Progenitor cell of endocrine pancreas (in vitro differentiated cells): ENCODE results near the gene UBR7. TPM values are rescaled to one million over a fixed set of nuclear protein-coding genes. Genes with fewer than 3 reads are reported as not detected.

Experiments
- DNase-seq: peaks from one replicate; pipeline ENCODE4 v3.0.0; 2021; ENCODE audit warnings: low spot score; ENCODE audit not compliant: unreplicated experiment
- H3K27ac Mint-ChIP-seq: 2 replicates; pipeline ENCODE4 v1.8.0; 2021; ENCODE audit warnings: mild to moderate bottlenecking, moderate library complexity, mixed read lengths
- H3K27me3 Mint-ChIP-seq: 2 replicates; pipeline ENCODE4 v1.8.0; 2021; ENCODE audit warnings: mixed read lengths
- H3K36me3 Mint-ChIP-seq: 2 replicates; pipeline ENCODE4 v1.8.0; 2022; ENCODE audit warnings: mixed read lengths; ENCODE audit not compliant: insufficient read depth
- H3K4me1 Mint-ChIP-seq: 2 replicates; pipeline ENCODE4 v1.8.0; 2021; ENCODE audit warnings: low read depth, mixed read lengths
- H3K4me3 Mint-ChIP-seq: 2 replicates; pipeline ENCODE4 v1.8.0; 2021; ENCODE audit warnings: low read depth, mild to moderate bottlenecking, moderate library complexity, mixed read lengths
- H3K9me3 Mint-ChIP-seq: 2 replicates; pipeline ENCODE4 v1.8.0; 2021; ENCODE audit warnings: low read depth, mixed read lengths
- total RNA-seq: library from RNA; stranded (reverse); gene quantifications from 2 replicates; pipeline ENCODE4 v1.2.1, GENCODE V29; 2021
- TF ChIP-seq, protein P1 (sequence below): fragments of 200-600 bp; sonication (generic); IDR thresholded peaks from one replicate; pipeline ENCODE4 v1.5.0; 2021; ENCODE audit warnings: antibody characterized with exemption, mild to moderate bottlenecking; ENCODE audit not compliant: unreplicated experiment

UBR7 gene
- total RNA-seq, 1 donor from 2014 or later: 17.2 TPM

DNA sequence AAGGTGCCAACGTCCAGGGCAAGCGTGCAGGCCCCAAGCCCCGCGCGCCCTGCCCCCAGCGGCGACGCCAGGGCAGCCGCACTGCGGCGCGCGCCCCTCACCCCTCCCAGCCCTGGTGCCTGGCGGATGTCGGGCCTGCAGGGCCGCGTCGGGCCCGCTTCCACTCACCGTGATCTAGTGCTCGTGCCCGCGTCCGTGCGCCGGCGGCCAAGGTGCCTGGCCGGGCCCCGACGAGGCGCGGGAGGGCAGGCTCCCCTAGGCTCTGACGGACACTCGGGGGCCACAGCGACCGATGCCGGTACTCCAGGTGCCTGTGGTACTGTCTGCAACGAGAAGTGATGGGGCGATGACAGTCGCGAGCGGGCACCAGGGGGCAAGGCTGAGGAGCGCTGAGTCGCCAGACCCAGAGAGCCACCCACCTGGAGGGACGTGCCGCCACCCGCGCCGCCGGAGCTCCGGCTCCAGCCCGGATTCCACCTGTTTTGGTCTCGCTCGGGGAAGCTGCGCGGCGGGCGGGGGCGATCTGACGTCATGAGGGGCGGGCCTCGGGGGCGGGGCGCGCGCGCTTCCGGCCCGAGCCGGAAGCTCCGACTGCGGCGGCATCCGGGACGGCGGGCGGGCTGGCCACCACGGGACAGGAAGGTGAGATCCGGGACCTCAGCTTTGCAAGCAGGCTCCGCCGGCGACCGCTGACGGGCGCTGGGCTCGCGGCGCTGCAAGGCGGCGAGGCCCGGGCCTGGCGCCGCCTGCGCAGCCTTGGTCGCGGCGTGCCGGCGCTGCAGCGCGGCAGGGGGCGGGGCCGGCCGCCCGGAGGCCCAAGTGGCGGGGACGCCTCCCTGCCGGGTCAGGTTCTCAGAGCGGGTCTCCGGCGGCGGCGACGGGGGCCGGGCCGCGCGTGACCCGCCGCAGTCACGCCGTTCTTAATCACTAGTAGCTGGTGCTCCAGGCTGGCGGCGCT, 22.4 kb upstream of the UBR7 start, which contains the start of the genes LYSET and MOAP1:
LYSET (plus strand) TSS at position 927 of the 958 bp plus-strand sequence. CDS start 89 bp downstream, outside the sequence.
MOAP1 (minus strand) TSS at position 507 of the 958 bp plus-strand sequence. CDS start 655 bp downstream, outside the sequence.
- peak within 1 kb of the TSS; percentile 97 for H3K4me3 Mint-ChIP-seq
- H3K27me3 Mint-ChIP-seq: no peaks in the 10 kb centered on the region

DNA sequence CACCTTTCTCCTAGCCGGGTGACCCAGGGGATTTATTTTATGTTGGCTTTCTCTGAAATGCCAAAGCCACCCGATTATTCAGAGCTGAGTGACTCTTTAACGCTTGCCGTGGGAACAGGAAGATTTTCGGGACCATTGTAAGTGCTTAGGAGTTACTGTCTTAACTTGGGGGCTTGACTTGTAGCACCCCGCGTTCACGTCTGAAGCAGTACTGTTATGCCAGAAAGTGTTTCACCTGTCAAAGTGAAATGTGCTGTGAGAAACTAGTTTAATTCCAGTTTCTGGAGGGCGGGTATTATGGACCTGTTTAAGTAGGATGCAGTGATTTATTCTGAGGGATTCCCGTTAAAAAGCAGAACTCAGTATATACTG, 21.7 kb upstream of the UBR7 start:
- Mint-ChIP-seq H3K27ac (peak overlapping the region; percentile 96), H3K4me3 (peak overlapping the region; percentile 97), H3K9me3 (no peaks in the 10 kb centered on the region), H3K36me3 (peaks cover 4% of the 10 kb centered on the region), H3K4me1 (peaks cover 16% of the 10 kb centered on the region), H3K27me3 (no peaks in the 10 kb centered on the region)
- no peak for DNase-seq
- TF ChIP-seq, protein P1, sequence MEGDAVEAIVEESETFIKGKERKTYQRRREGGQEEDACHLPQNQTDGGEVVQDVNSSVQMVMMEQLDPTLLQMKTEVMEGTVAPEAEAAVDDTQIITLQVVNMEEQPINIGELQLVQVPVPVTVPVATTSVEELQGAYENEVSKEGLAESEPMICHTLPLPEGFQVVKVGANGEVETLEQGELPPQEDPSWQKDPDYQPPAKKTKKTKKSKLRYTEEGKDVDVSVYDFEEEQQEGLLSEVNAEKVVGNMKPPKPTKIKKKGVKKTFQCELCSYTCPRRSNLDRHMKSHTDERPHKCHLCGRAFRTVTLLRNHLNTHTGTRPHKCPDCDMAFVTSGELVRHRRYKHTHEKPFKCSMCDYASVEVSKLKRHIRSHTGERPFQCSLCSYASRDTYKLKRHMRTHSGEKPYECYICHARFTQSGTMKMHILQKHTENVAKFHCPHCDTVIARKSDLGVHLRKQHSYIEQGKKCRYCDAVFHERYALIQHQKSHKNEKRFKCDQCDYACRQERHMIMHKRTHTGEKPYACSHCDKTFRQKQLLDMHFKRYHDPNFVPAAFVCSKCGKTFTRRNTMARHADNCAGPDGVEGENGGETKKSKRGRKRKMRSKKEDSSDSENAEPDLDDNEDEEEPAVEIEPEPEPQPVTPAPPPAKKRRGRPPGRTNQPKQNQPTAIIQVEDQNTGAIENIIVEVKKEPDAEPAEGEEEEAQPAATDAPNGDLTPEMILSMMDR: no peak

More for the DNA sequence above, 22.4 kb upstream of the UBR7 start, which contains the start of the genes LYSET and MOAP1:
- Mint-ChIP-seq H3K27ac (peak within 1 kb of the TSS; percentile 96), H3K36me3 (peaks cover 3% of the 10 kb centered on the region), H3K9me3 (no peaks in the 10 kb centered on the region), H3K4me1 (peaks cover 16% of the 10 kb centered on the region)
- peak; percentile 79 for DNase-seq
- TF ChIP-seq, protein P1: peak; percentile 56

DNA sequence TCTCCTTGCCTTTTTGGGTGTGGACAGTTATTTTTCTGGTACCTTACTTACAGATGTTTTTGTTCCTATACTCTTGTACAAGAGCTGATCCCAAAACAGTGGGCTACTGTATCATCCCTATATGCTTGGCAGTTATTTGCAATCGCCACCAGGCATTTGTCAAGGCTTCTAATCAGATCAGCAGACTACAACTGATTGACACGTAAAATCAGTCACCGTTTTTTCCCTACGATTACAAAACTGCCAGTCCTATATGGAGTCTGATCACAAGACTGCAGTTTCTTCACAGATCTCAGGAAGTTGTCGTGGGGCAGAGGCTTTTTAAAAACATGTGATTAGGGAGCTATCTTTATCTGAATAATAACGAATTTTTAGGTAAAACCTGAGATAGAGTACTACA, 20.6 kb upstream of the UBR7 start:
- Mint-ChIP-seq H3K27me3 (no peaks in the 10 kb centered on the region), H3K4me1 (peaks cover 16% of the 10 kb centered on the region), H3K36me3 (peaks cover 4% of the 10 kb centered on the region), H3K27ac (no peak overlapping the region), H3K9me3 (no peaks in the 10 kb centered on the region), H3K4me3 (peak overlapping the region; percentile 66)
- no peak for DNase-seq
- TF ChIP-seq, protein P1: no peak

DNA sequence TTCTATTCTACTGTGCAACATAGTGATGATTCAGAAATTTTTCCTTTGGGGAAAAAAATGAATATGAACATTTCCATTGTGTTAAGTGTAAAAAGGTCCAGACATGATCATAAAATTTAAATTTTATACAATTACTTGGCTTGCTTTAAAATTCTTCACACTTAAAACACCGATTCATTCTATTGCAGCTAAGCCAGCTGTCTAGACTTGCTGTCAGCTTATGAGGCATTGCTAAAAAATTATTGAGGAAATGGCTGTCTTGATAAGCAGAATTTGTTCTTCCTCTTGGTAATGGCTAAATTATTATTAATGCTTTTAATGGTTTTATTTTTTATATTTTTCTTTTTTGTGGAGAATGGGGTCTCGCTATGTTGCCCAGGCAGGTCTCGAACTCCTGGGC, 20.1 kb upstream of the UBR7 start:
- Mint-ChIP-seq H3K4me3 (no peak overlapping the region), H3K9me3 (no peaks in the 10 kb centered on the region), H3K27me3 (no peaks in the 10 kb centered on the region), H3K4me1 (peaks cover 16% of the 10 kb centered on the region), H3K27ac (no peak overlapping the region), H3K36me3 (peaks cover 3% of the 10 kb centered on the region)
- TF ChIP-seq, protein P1: no peak
- DNase-seq: no peak

DNA sequence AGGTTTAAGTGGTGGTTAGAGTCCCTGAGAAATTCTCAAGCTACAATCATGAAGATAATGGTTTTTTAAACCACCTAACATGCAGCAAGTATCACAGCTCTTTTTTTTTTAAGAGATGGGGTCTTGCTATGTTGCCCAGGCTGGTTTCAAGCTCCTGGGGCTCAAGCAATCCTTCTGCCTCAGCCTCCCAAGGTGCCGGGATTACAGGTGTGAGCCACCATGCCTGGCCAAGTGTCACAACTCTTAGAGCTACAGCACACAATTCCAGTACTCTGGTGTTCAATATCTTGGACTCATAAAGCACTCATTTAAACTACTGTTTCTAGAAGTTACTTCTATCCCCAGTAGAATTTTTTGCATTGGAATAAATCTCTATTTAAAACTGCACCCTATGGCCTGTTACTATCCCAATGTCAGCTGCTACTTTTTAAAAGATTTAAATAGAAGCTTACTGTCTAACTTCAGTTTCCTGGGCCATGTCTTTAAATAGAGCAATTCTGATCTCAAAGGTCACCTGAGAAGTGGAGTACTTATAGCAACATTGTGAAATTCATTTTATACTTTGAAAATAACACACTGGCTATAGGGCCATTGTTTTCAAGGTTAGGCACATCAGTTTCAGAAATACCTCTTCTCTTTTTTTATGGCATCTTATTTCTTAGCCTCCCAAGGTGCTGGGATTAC, 11.6 kb upstream of the UBR7 start:
- no peak for DNase-seq
- no peak overlapping the region for H3K27ac Mint-ChIP-seq
- H3K4me1 Mint-ChIP-seq: no peaks in the 10 kb centered on the region
- H3K27me3 Mint-ChIP-seq: no peaks in the 10 kb centered on the region
- TF ChIP-seq, protein P1: no peak
- H3K36me3 Mint-ChIP-seq: peaks cover 1% of the 10 kb centered on the region
- H3K4me3 Mint-ChIP-seq: no peak overlapping the region
- H3K9me3 Mint-ChIP-seq: no peaks in the 10 kb centered on the region
